GM12875 (cell line): Measurements from ENCODE around the gene TAF1C.
"Not testable (repeated sequence)": the region's sequence is repeated elsewhere in the genome, so short reads cannot be mapped to it uniquely, and the experiment has no call there.

Experiments
- H3K4me3 ChIP-seq: one replicate; pipeline ENCODE4 v1.5.1; 2011; ENCODE audit warnings: low read depth, low read length, control low read depth
- CTCF ChIP-seq: IDR thresholded peaks from 2 replicates; pipeline ENCODE4 v1.5.1; 2011; ENCODE audit warnings: low read depth, mild to moderate bottlenecking, control low read depth, inconsistent platforms, low read length, moderate library complexity, borderline replicate concordance; ENCODE audit not compliant: insufficient read depth

TAF1C gene

DNA sequence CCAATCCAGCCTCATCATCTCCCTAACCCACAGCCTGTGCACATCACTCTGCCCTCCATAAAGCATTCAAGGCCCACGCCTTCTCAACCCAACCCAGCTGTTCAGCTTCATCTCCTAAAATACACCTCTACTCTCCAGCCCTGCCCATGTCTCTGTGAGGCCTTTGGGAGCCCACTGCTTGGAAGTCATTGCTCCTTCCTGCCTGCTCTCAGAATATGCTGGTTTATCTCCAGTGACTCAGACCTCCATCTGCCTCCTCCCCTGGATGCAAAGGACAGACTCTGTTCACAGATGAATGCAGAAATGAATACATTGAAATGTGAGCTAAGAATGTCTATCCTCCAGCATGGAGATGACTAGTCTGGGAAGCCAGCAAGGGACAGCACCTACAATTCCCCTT, 34.0 kb upstream of the TAF1C start:
- no peak for TF ChIP-seq CTCF
- H3K4me3 ChIP-seq, result no peak overlapping the region

GRCh38 chr16:84218956-84219355, 32.1 kb upstream of the TAF1C start:
- no peak for TF ChIP-seq CTCF
- H3K4me3 ChIP-seq, result no peak overlapping the region

DNA sequence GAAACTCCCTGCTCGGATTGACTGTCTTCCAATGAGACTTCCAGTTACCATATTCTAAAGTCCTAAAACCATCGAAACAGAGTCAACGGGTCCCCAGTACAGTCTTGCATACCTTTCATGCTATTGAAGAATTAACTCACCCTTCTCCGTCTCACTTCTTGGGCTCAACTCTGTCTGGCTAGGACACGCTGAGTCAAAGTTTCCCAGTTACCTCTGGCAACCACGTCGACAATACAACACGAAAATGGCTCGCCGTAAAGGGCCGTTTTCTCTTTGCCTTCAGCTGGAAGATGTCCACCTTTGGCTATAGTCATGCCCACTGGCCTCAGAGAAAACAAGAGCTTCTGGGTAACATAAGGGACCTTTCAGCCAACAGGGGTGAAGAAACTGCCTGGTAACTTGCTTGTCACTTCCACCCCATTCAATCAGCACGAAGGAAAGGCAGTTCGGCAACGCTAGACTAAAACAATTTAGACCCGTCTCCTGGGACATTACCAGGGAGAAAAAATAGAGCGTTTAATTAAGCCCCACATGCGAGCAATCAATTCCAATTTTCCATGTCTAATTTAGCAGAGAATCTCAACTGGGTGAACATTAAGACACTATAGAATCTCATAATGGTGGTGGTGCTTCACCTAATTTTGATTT, 31.4 kb upstream of the TAF1C start:
- no peak for TF ChIP-seq CTCF

DNA sequence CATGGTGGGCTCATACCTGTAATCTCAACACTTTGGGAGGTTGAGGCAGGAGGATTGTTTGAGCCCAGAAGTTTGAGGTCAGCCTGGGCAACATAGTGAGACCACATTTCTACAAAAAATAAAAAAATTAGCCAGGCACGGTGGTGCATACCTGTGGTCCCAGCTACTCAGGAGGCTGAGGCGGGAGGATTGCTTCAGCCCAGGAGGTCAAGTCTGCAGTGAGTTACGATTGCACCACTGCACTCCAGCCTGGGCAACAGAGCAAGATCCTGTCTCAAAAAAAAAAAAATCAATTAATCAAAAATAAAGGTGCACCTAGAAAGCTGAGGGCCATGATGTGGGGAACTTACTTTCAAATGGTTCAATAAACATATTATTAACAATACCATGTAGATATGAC, 29.3 kb upstream of the TAF1C start:
- not testable (repeated sequence) for H3K4me3 ChIP-seq

More for the DNA sequence above, 31.4 kb upstream of the TAF1C start:
- no peak overlapping the region for H3K4me3 ChIP-seq

DNA sequence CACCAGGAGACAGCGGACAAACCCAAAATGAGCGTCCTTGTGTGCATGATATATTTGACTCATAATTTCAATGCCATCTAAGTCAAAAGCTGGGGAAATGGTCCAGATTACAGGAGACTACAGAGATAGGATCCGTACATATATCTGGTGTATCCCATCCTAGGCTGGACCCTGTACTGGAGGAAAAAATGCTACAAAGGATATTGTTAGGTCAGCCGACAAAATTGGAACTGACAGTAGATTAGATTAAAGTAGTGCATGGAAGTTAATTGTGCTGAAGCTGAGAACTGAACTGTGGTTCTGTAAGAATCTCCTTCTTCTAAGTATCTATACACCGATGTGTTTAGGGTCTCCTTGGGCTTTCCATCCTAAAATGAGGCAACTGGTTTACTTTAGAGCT, 28.7 kb upstream of the TAF1C start:
- TF ChIP-seq CTCF, result no peak

DNA sequence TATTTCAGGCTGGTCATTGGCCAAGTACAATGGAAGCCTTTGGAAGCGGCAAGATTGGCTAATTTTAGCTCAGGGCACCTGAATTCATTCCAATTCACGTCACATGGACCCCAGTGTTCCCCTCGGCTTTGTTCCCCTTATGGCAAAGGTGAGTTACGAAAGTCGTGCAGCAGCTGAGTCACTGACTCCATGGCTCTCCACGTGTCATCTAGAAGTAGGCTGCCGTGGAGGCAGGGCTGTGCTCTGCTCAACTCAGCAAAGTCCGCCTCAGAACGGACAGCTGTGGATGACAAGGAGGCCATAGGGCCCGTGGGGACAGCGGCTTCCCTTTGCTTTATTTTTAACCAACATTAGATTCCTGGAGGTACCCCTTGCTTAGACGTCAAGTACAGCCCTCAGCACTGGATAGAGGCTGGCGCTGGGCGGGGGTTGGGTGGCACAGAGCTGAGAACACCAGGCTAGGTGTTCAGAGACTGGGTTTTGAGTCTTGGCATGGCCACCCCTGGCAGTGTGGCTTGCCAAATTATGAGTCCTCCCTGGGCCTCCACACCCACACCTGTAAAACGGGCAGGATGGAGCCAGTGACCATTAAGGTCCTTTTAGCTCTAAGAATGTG, 27.7 kb upstream of the TAF1C start:
- no peak overlapping the region for H3K4me3 ChIP-seq
- no peak for TF ChIP-seq CTCF

More for the DNA sequence above, 28.7 kb upstream of the TAF1C start:
- no peak overlapping the region for H3K4me3 ChIP-seq

DNA sequence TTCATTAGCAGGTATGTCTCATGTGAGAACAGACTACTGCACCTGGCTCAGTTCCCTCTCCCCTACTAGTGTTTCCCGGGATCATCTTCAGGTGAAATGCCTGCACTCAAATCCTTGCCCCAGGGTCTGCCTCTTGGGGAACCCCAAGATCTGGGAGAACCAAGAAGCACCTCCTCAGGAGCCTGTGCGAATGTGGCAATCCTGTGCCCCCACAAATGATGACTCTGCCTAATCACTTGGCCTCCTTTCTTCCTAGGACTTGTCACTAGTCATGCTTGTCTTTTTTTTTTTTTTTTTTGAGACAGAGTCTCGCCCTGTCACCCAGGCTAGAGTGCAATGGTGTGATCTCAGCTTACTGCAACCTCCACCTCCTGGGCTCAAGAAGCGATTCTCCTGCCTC, 25.8 kb upstream of the TAF1C start:
- TF ChIP-seq CTCF, result no peak
- H3K4me3 ChIP-seq, result no peak overlapping the region

GRCh38 chr16:84212154-84212553, 25.3 kb upstream of the TAF1C start:
- TF ChIP-seq CTCF, result no peak
- H3K4me3 ChIP-seq, result no peak overlapping the region
